Smooth muscle cell of the brain vasculature (primary cell): ENCODE data around the gene POLR1A.

ENCODE experiments used
- DNase-seq: peaks from one replicate; pipeline ENCODE4 v3.0.0-alpha.2; 2012; ENCODE audit warnings: low read depth, low spot score

Gene POLR1A

GRCh38 chr2:86037795-86038192 lies 67.9 kb downstream of the POLR1A start:
- DNase-seq, result no peak

- no peak for DNase-seq
Measured at GRCh38 chr2:86037141-86037794, 68.4 kb downstream of the POLR1A start.

GRCh38 chr2:86036669-86037138 lies 69.0 kb downstream of the POLR1A start:
- DNase-seq, result no peak

- DNase-seq, result peak; percentile 73
Measured at GRCh38 chr2:86035883-86036668, 69.6 kb downstream of the POLR1A start.

GRCh38 chr2:86035376-86035882 lies 70.3 kb downstream of the POLR1A start:
- no peak for DNase-seq

- DNase-seq, result no peak
Measured at GRCh38 chr2:86033751-86034692, 71.7 kb downstream of the POLR1A start.

GRCh38 chr2:86032861-86033595 lies 72.7 kb downstream of the POLR1A start:
- no peak for DNase-seq

- no peak for DNase-seq
Measured at GRCh38 chr2:86031606-86032005, 74.1 kb downstream of the POLR1A start.

GRCh38 chr2:86031151-86031550 lies 74.5 kb downstream of the POLR1A start:
- DNase-seq, result no peak

GRCh38 chr2:86029873-86030272 lies 75.8 kb downstream of the POLR1A start:
- DNase-seq, result no peak

GRCh38 chr2:86028766-86029381 lies 76.8 kb downstream of the POLR1A start:
- no peak for DNase-seq

- DNase-seq, result no peak
Measured at GRCh38 chr2:86027922-86028765, 77.5 kb downstream of the POLR1A start.

GRCh38 chr2:86027196-86027921 lies 78.3 kb downstream of the POLR1A start:
- DNase-seq, result no peak

- DNase-seq, result no peak
Measured at GRCh38 chr2:86026744-86027065, 79.0 kb downstream of the POLR1A start.

GRCh38 chr2:86025976-86026743 lies 79.5 kb downstream of the POLR1A start:
- no peak for DNase-seq

GRCh38 chr2:86025229-86025820 lies 80.4 kb downstream of the POLR1A start:
- DNase-seq, result no peak

GRCh38 chr2:86023366-86023712 lies 82.3 kb downstream of the POLR1A start:
- DNase-seq, result no peak
